GM19043 (cell line): ENCODE measurements around the gene CCDC50.
A peak's percentile ranks its signal among the peaks of the same experiment; 100 is the strongest.

ENCODE experiments used
- ATAC-seq: cut with Tn5 transposase; IDR thresholded peaks from one replicate; pipeline ENCODE4 v1.9.1; 2021; ENCODE audit warnings: low read depth; ENCODE audit not compliant: unreplicated experiment

Gene CCDC50

GRCh38 chr3:191314109-191314728 lies 15.0 kb upstream of the CCDC50 start:
- ATAC-seq: no peak

GRCh38 chr3:191316876-191317603 lies 12.2 kb upstream of the CCDC50 start:
- ATAC-seq: no peak

DNA sequence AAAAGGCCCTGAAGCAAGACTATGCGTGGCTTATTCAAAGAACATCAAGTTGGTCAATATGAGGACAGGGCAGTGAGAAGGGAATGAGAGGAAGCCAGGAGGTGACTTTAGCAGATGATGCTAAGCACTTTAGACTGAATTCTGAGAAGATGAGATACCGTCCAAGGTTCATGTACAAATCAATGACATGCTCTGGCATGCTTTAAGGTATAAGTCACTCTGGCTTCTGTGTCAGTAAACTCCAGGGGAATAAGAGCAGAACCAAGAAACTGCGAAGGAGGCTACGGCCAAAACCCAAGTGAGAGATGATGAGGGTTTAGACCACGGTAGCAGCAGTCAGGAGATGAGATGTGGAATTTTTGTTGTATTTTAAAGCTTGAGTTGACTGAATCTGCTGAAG lies 8.9 kb upstream of the CCDC50 start:
- ATAC-seq: no peak

- ATAC-seq: no peak
These were observed 8.0 kb upstream of the CCDC50 start for GRCh38 chr3:191321019-191321767.

GRCh38 chr3:191324936-191325335 lies 4.3 kb upstream of the CCDC50 start:
- ATAC-seq: no peak

- ATAC-seq: no peak
These were observed 1.7 kb upstream of the CCDC50 start for GRCh38 chr3:191327526-191327925.

DNA sequence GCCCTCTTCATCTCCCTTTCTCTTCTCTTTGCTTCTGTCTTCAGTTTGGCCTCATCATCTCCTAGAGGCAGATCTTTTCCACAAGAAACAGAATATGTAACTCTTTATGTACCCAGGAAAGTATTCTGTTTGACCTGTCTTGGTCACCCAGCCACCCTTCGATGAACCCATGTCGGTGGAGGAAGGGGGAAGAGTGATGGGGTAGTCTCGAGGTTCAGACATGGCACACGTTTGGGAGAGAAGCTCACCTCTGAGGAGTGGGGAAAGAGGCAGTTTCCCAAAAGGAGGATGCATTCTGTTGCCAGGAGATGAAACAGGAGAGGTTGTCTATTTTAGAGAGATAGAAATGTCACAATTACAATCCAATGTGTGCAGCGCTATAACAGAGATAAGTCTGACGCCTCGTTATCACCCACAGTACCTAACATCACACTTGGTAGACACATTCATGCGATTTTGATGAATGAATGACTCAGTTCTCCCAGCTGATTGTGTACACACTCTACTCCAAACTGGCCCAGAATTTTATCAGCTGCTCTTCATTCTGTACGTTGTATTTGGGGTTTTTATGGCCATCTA lies 722 bp upstream of the CCDC50 start:
- ATAC-seq: peak; percentile 4

DNA sequence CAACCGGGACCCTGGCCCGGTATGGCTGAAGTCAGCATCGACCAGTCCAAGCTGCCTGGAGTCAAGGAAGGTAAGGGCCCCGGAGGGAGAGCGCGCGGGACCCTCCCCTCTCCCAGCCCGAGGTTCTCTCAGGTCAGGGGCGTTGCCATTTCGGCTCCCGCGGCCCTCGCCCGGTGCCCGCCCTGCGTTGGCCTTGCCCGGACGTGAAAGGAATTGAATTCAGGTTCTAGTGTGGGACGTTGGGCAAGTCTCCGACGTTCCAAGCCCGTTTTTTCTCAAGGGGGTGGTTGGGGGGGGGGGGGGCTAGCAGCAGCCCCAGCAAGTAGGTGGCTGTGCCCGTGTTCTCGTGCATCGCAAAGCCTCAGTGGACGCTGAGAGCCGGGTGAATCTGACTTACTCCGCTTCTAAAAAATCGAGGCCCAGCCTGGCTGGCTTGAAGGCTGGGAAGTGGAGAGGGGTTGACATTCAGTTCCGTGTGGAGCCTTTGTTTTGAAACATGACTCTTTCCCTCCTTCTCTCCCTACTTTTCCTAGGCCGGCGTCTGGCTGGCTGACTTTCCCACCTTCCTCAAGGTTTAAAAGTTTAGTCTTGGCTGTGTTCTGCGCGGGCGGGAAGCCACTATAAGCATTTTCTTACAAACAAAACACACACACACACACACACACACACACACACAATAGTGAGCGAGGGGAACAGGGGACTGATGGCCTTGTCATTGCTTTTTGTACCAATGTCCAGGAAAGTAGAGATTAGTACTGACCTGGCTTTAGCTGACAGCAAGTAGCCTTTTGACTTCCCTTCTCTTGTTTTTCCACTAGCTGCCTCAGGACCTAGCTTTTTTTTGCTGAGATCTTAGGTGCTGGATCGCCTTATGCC lies 698 bp downstream of the CCDC50 start, which contains the start of gene UTS2B:
Gene UTS2B, minus strand, starts transcription at position 873 of the 876 bp plus-strand sequence. CDS start 48,337 bp downstream, outside the sequence.
- ATAC-seq: peak; percentile 10

DNA sequence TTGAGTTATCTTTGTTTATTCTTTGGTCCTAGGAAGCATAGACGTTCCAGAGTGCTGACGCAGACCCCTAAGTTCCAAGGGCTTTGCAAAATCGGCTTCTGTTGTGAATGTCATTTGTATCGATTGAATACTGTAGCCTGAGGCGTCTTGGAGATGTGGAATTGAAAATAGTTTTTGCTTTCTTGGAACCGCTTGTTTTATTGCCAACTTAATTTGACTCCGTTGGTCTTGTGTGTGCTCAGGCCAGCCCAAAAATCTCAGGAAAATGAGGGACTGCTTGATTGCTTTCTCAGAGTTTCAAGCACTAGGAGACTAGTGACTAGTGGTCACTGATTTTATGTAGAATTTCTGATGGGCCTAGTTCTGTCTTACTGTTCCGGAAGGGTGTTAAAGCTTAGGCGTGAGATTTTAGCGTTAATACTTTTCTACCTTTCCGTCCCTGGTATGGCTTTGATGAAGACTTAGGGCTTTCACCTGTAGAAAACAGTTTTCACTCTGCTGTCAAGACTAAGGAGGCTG lies 1.4 kb downstream of the CCDC50 start:
- no peak for ATAC-seq

DNA sequence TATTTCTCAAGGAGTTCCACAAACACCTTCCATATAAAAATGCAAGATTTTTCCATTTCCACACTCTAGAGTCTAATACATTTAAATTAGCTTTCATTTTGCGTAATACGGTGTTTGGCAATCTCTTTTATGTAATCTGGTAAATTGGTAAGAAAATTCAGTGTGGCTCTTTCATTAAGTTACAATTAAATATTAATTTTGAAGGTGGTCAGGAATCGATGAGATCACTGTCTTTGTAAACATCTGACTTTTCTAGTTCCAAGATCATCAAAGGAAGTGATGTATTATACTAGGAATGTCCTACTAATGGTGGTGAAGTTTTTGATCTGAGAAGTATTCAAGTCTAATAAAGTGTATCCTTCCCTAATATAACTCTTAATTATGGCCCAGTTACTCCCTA lies 2.2 kb downstream of the CCDC50 start:
- ATAC-seq: no peak

DNA sequence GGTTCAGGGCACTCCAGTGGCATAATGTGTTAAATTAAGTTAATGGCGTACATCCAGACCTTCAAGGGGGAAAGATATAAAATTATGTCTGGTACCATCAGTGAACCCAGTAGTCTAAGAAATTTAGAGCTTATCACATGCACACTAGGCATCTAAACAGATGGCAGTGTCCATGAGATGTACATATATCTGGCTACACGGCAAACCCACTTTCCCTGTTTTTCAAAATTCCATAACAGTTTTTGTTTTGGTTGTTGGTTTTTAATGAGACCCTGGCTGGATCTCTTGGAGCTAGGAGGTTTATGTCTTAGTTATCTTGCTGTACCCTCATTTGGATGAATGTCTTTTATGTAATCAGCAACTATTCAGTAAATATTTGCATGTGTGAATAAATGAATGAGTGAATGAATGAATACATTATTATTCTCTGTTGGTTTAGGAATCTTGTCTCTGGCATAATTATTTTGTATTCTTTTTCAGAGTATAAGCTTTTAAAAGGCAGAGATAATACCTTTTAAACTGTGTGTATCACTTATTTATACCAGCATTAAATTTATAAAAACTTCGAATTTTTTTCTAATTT lies 4.2 kb downstream of the CCDC50 start:
- no peak for ATAC-seq

DNA sequence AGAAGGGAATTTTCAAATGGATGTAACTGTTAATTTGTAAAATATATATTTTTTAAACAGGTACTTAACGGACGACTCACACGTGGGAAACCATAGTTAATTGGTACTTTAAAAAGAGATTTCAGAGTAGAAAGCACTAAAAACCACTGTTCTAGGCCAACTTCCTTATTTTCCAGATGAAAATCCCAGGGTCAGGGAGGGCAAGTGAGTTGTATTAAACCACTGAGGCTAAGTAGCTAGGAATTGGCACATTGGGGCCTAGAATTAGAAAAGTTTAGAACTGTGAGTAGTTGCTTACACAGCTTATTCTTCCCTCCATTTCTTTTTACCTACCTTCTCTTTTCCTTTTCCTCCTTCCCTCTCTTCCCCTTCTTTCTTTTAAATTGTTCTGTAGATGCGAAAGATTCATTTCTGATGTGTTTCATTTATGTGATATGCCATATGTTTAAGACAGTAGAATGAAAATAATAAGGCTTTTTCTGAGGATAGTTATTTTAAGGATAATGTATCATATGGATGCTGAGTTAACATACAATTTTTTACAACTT lies 5.2 kb downstream of the CCDC50 start:
- no peak for ATAC-seq

DNA sequence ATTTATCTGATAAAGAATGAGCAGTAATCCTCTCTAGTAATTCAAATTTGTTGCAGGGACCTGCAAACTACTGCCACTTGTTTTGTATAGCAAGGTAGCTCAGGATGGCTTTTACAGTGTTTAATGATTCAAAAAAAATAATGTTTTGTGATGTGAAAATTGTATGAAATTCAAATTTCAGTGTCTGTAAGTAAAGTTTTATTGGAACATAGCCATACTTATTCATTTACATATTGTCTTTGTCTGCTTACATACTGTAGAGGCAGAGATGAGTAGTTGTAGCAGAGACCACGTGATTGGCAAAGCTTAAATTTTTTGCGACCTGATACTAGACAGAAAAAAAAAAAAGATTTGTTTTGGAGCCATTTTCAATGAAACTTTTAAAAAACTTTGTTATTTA lies 7.6 kb downstream of the CCDC50 start:
- ATAC-seq: no peak

DNA sequence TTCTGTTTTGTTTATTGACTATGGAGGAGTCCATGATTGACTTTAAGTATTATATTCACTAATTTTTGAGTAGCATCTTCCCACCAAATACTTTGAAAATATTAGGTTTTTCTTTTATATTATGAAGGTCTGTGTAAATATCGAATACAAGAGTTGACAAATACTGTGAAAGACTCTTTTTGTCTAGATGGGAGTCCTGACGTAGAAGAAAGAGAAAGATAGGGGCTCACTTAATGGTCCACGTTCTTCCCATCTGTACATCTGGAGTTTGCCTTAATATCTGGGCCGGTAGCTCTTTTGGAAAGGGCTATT lies 8.9 kb downstream of the CCDC50 start:
- no peak for ATAC-seq

GRCh38 chr3:191339316-191339917 lies 10.2 kb downstream of the CCDC50 start:
- no peak for ATAC-seq

DNA sequence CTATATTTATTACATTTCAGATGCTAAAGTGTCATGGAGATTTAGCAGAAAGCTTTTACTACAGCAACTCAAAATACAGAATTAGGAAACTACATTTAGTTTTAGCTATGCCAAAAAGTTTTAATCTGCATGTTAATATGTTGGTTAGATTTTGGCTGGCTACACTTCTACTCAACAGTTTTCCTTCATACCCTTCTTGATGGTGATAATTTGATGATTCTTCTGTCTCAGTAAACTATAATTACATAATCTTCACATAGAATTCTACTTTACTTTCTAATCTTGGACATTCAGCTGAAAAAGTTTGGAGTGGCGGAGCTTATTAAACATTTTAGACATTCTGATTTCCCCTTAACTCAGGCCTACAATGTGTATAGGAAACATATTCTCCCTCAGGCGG lies 11.2 kb downstream of the CCDC50 start:
- no peak for ATAC-seq

DNA sequence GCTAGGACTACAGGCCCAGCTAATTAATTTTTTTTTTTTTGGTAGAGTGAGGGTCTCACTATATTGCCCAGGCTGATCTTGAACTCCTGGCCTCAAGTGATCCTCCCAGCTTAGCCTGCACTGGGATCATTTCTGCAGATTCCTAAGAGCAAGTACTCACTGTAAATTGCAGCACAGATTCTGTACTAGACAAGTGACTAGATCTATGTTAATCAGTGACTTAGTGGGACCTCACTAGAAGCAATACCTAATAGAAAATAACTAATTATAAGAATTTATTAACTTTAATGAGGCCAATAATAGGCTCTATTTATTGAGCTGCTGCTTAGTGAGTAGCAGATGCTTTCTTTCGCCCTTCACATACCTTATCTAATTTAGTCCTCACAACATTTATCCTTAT lies 11.8 kb downstream of the CCDC50 start:
- peak; percentile 45 for ATAC-seq

GRCh38 chr3:191342006-191342405 lies 12.8 kb downstream of the CCDC50 start:
- no peak for ATAC-seq

- no peak for ATAC-seq
These were observed 13.2 kb downstream of the CCDC50 start for GRCh38 chr3:191342411-191342810.
